SK-N-SH (cell line): ENCODE data around the gene RELN. TPM values are rescaled to one million over a fixed set of nuclear protein-coding genes. Genes with fewer than 3 reads are reported as not detected.

Source experiments
- CTCF ChIA-PET: fragments of 300-600, 350-600 bp; formaldehyde crosslinking; extraction: SDS; loops from one replicate; lab custom pipeline; 2021; lab: Yijun Ruan, JAX
- POLR2A ChIA-PET: fragments of 350-600 bp; sonication (Branson Sonifier 250); formaldehyde crosslinking; extraction: SDS; loops from one replicate; lab custom pipeline; 2020; ENCODE audit warnings: antibody characterized with exemption, inconsistent platforms; lab: Yijun Ruan, JAX
- DNase-seq: peaks from one replicate; pipeline ENCODE4 v3.0.0; 2012
- H2AFZ ChIP-seq: fragments of 200-600 bp; sonication (generic); 2 replicates; pipeline ENCODE4 v1.8.1; 2016; ENCODE audit warnings: antibody characterized with exemption, mild to moderate bottlenecking, low read depth
- H3F3A ChIP-seq: fragments of 200-600 bp; sonication (generic); replicated peaks from 2 replicates; pipeline ENCODE3; 2016; ENCODE audit warnings: antibody characterized with exemption, mild to moderate bottlenecking; ENCODE audit not compliant: insufficient read depth
- H3K27ac ChIP-seq, 2 experiments: fragments of 200-500 bp in 1 of 2; fragments of 200-600 bp in 1 of 2; sonication (Bioruptor generic) in 1 of 2; sonication (generic), shearing (Covaris generic) in 1 of 2; 2 replicates each; pipeline versions ENCODE4 v1.5.1 to v1.6.1; 2014 to 2016; ENCODE audit warnings: low read depth in 2 of 2, inconsistent platforms in 1 of 2, low read length in 1 of 2, mild to moderate bottlenecking in 1 of 2, mixed read lengths in 1 of 2
- H3K27me3 ChIP-seq: fragments of 200-600 bp; sonication (generic), shearing (Covaris generic); 2 replicates; pipeline ENCODE4 v1.6.1; 2016; ENCODE audit warnings: mixed run types; ENCODE audit not compliant: insufficient read depth
- H3K36me3 ChIP-seq, 2 experiments: fragments of 200-500 bp in 1 of 2; fragments of 200-600 bp in 1 of 2; sonication (Bioruptor generic) in 1 of 2; sonication (generic) in 1 of 2; replicated peaks in 1 of 2; 2 replicates each; pipeline versions ENCODE3 to v1.5.1; 2014 to 2016; ENCODE audit warnings: low read length in 1 of 2, mild to moderate bottlenecking in 1 of 2; ENCODE audit not compliant: insufficient read depth in 2 of 2, control insufficient read depth in 1 of 2
- H3K4me1 ChIP-seq, 2 experiments: fragments of 200-500 bp in 1 of 2; fragments of 200-600 bp in 1 of 2; sonication (Bioruptor generic) in 1 of 2; sonication (generic), shearing (Covaris generic) in 1 of 2; 2 replicates each; pipeline versions ENCODE4 v1.5.1 to v1.6.1; 2014 to 2016; ENCODE audit warnings: low read depth in 1 of 2, low read length in 1 of 2, mixed run types in 1 of 2; ENCODE audit not compliant: insufficient read depth in 2 of 2, control insufficient read depth in 1 of 2
- H3K4me2 ChIP-seq: fragments of 200-600 bp; sonication (generic), shearing (Covaris generic); 2 replicates; pipeline ENCODE4 v1.6.1; 2017; ENCODE audit warnings: mixed run types
- H3K4me3 ChIP-seq, 2 experiments: fragments of 200-500 bp in 1 of 2; fragments of 200-600 bp in 1 of 2; sonication (Bioruptor generic) in 1 of 2; sonication (generic), shearing (Covaris generic) in 1 of 2; 2 replicates each; pipeline versions ENCODE4 v1.5.1 to v1.8.1; 2014 to 2016; ENCODE audit warnings: low read depth in 2 of 2, inconsistent platforms in 1 of 2, low read length in 1 of 2, mild to moderate bottlenecking in 1 of 2, mixed read lengths in 1 of 2, moderate library complexity in 1 of 2
- H3K79me2 ChIP-seq: fragments of 200-600 bp; sonication (generic); 2 replicates; pipeline ENCODE4 v1.8.1; 2017; ENCODE audit warnings: mild to moderate bottlenecking; ENCODE audit not compliant: insufficient read depth
- H3K9ac ChIP-seq: fragments of 200-600 bp; sonication (generic); 2 replicates; pipeline ENCODE4 v1.6.1; 2017; ENCODE audit warnings: mixed run types
- H3K9me2 ChIP-seq: fragments of 200-600 bp; sonication (generic); 2 replicates; pipeline ENCODE4 v1.6.1; 2017; ENCODE audit warnings: mixed run types
- H3K9me3 ChIP-seq: fragments of 200-600 bp; sonication (generic); 2 replicates; pipeline ENCODE4 v1.6.1; 2017; ENCODE audit warnings: mixed run types, mild to moderate bottlenecking, moderate library complexity
- H4K20me1 ChIP-seq: fragments of 200-600 bp; sonication (generic); 2 replicates; pipeline ENCODE4 v1.6.1; 2017; ENCODE audit warnings: mild to moderate bottlenecking, mixed run types; ENCODE audit not compliant: insufficient read depth
- ELF1 ChIP-seq: IDR thresholded peaks from 2 replicates; pipeline ENCODE4 v1.4.0; 2012
- EP300 ChIP-seq, 2 experiments: IDR thresholded peaks; 2 replicates each; pipeline versions ENCODE4 v1.4.0 to v1.6.1; 2012; ENCODE audit warnings: borderline replicate concordance in 1 of 2, low read depth in 1 of 2, low read length in 1 of 2
- FOXM1 ChIP-seq: IDR thresholded peaks from 2 replicates; pipeline ENCODE4 v1.4.0; 2012; ENCODE audit warnings: low read depth, mild to moderate bottlenecking
- GABPA ChIP-seq: IDR thresholded peaks from 2 replicates; pipeline ENCODE4 v1.4.0; 2012; ENCODE audit warnings: low read depth, mild to moderate bottlenecking
- GATA2 ChIP-seq: sonication (generic); formaldehyde crosslinking; IDR thresholded peaks from 2 replicates; pipeline ENCODE4 v1.5.0; 2020; ENCODE audit warnings: mild to moderate bottlenecking, missing genetic modification reagents
- RAD21 ChIP-seq: IDR thresholded peaks from 2 replicates; pipeline ENCODE4 v1.6.1; 2012; ENCODE audit warnings: mild to moderate bottlenecking, low read length
- RCOR1 ChIP-seq: fragments of 150-350 bp; IDR thresholded peaks from 2 replicates; pipeline ENCODE4 v1.6.1; 2017; ENCODE audit warnings: antibody characterized with exemption, low read length
- RXRA ChIP-seq: IDR thresholded peaks from 2 replicates; pipeline ENCODE4 v1.4.0; 2012; ENCODE audit warnings: low read depth, mild to moderate bottlenecking, borderline replicate concordance
- SIN3A ChIP-seq: IDR thresholded peaks from 2 replicates; pipeline ENCODE4 v1.6.1; 2012; ENCODE audit warnings: low read depth, mild to moderate bottlenecking, low read length, moderate library complexity, borderline replicate concordance
- TAF1 ChIP-seq: IDR thresholded peaks from 2 replicates; pipeline ENCODE4 v1.6.1; 2012; ENCODE audit warnings: low read depth, mild to moderate bottlenecking, low read length, moderate library complexity, borderline replicate concordance
- TCF12 ChIP-seq: IDR thresholded peaks from 2 replicates; pipeline ENCODE4 v1.4.0; 2012
- YY1 ChIP-seq: IDR thresholded peaks from 2 replicates; pipeline ENCODE4 v1.4.0; 2012; ENCODE audit warnings: low read depth, mild to moderate bottlenecking
- WGBS: methylation state at CpG from one replicate; pipeline ENCODE4 v1.1.6; 2017; ENCODE audit warnings: low lambda C conversion rate; 5-methylcytosine and 5-hydroxymethylcytosine counted together
- polyA plus RNA-seq, 3 experiments: library from polyadenylated mRNA; depleted of rRNA; stranded (reverse); fragments of >200 nt; gene quantifications; 2 replicates each; pipeline ENCODE4 v1.2.3, GENCODE V29; 2012
- TF ChIP-seq, protein P1 (sequence below): fragments of 200-600 bp; sonication (generic); IDR thresholded peaks from 2 replicates; pipeline ENCODE4 v1.6.1; 2017; ENCODE audit warnings: antibody characterized with exemption, mild to moderate bottlenecking, moderate library complexity
- TF ChIP-seq, protein P2 (sequence below): IDR thresholded peaks from 2 replicates; pipeline ENCODE4 v1.4.0; 2012; ENCODE audit warnings: low read depth, borderline replicate concordance
- TF ChIP-seq, protein P3 (sequence below): IDR thresholded peaks from 2 replicates; pipeline ENCODE4 v1.4.0; 2012; ENCODE audit warnings: low read depth

The RELN gene
- polyA plus RNA-seq, 1 of the 3 experiments (the other 2 are of a cell fraction) = 0.02 TPM

DNA sequence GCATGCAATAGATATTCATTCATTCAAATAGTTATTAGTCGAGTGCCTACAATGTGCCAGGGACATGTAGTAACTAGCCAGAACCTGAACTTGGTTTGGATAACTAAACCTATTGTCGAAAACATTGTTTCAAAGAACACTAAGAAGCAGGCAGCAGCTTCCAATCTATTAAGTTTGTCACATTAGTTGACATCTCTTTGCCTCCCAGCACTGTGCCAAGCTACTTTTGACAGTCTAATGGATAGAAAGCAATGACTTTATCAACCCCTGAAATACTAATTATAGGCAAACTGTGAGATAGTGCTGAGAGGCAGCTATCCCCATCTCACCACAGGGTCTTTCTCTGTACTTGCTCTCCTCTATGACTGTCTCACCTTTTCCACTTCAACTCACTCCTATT is 22.4 kb upstream of the RELN start (continued):
- TF ChIP-seq, protein P1, sequence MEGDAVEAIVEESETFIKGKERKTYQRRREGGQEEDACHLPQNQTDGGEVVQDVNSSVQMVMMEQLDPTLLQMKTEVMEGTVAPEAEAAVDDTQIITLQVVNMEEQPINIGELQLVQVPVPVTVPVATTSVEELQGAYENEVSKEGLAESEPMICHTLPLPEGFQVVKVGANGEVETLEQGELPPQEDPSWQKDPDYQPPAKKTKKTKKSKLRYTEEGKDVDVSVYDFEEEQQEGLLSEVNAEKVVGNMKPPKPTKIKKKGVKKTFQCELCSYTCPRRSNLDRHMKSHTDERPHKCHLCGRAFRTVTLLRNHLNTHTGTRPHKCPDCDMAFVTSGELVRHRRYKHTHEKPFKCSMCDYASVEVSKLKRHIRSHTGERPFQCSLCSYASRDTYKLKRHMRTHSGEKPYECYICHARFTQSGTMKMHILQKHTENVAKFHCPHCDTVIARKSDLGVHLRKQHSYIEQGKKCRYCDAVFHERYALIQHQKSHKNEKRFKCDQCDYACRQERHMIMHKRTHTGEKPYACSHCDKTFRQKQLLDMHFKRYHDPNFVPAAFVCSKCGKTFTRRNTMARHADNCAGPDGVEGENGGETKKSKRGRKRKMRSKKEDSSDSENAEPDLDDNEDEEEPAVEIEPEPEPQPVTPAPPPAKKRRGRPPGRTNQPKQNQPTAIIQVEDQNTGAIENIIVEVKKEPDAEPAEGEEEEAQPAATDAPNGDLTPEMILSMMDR = no peak
- no peak for TF ChIP-seq GABPA
- no peak for TF ChIP-seq EP300 (IDR thresholded peaks at IDR 0.05; ENCODE audit: borderline replicate concordance in 1 of 2, low read depth in 1 of 2, low read length in 1 of 2)

DNA sequence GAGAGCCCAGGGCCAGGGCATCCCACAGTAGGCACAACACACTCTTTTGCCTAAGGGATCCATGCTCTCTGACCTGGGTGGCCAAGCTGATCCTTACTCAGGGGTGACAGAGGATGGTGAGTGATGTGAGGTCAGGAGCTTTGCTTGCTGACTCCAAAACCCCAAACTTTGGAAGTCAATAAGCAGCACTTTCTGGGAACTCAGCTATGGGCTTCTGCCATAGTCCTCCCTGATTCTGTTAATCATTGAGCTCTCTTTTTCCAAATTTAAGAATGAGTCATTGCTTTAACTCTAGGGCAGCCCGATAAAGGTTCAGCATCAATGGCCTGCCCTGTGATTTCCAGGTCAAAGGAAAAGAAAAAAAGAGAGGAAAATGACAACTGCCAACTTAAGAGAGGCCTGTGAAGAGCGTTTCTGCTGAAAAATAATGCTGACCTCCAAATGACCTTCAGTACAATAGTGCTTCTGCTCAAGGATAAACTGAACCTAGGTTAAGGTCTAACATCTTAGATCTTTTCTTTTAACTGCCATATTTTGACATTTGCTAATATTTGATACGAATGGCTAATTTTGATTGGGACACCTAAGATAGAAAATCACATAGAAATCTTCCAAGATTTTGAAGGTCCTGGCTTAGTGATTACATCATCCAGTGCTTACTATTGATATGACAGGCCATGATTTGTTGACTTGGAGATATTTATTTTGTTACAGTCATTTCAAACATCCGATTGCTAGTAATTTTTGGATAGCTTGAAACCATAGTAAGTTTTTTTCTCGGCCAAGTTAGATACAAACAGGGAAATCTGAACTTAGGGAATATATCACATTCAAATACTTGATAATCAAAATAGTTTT is 20.8 kb upstream of the RELN start:
- Histone ChIP-seq H2AFZ (no peak overlapping the region), H3K9me2 (no peaks in the 10 kb centered on the region; the same call in 1 of the 2 replicates), H3K79me2 (no peaks in the 10 kb centered on the region), H4K20me1 (no peaks in the 10 kb centered on the region; the same call in 1 of the 2 replicates), H3K36me3 (no peaks in the 10 kb centered on the region), H3K4me3 (no peak overlapping the region), H3K9ac (no peak overlapping the region), H3K27ac (no peak overlapping the region), H3K4me2 (no peak overlapping the region), H3K9me3 (no peaks in the 10 kb centered on the region), H3F3A (no peaks in the 10 kb centered on the region), H3K4me1 (peaks cover 0 to 9% of the 10 kb centered on the region in 2 experiments; a peak in 1 of 4 replicates), H3K27me3 (no peaks in the 10 kb centered on the region)
- TF ChIP-seq, protein P2, sequence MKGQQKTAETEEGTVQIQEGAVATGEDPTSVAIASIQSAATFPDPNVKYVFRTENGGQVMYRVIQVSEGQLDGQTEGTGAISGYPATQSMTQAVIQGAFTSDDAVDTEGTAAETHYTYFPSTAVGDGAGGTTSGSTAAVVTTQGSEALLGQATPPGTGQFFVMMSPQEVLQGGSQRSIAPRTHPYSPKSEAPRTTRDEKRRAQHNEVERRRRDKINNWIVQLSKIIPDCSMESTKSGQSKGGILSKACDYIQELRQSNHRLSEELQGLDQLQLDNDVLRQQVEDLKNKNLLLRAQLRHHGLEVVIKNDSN = no peak
- TF ChIP-seq YY1 = no peak
- TF ChIP-seq TCF12 = no peak
- no peak for TF ChIP-seq FOXM1
- no peak for TF ChIP-seq ELF1
- no peak for TF ChIP-seq RCOR1
- TF ChIP-seq GATA2 (CRISPR knock-in tag) = no peak
- no peak for TF ChIP-seq TAF1
- TF ChIP-seq RAD21 = no peak
- TF ChIP-seq SIN3A = no peak
- no peak for TF ChIP-seq RXRA
- TF ChIP-seq, protein P1 = no peak
- TF ChIP-seq, protein P3, sequence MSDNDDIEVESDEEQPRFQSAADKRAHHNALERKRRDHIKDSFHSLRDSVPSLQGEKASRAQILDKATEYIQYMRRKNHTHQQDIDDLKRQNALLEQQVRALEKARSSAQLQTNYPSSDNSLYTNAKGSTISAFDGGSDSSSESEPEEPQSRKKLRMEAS = no peak
- no peak for DNase-seq
- POLR2A ChIA-PET = no interaction called here
- WGBS = 42% methylated on average over 5 of the region's 5 CpGs
- CTCF ChIA-PET = interaction anchor here (0.8 to 1.2 kb wide), 2 partner anchors 9 to 11 kb away, joined by 3 read pairs; no protein-coding TSS in a partner anchor
